ENCODE results near the gene TRIM56.
"Not testable (repeated sequence)": the region's sequence is repeated elsewhere in the genome, so short reads cannot be mapped to it uniquely, and the experiment has no call there.

The TRIM56 gene

GRCh38 chr7:101058355-101058754 lies 26.9 kb upstream of the TRIM56 start:
- Histone ChIP-seq H3K4me3 (replicated peaks; ENCODE audit: insufficient read depth, low read length) (no peak overlapping the region), H3K27ac (replicated peaks) (no peak overlapping the region), H3K27me3 (ENCODE audit: insufficient read depth, poor library complexity, severe bottlenecking) (peaks cover 12% of the 10 kb centered on the region)
- TF ChIP-seq REST (IDR thresholded peaks at IDR 0.05; ENCODE audit: insufficient replicate concordance, low read depth) (peak; percentile 99), GABPA (IDR thresholded peaks at IDR 0.05; ENCODE audit: low read depth) (no peak)
- peak in 1 of 2 experiments; percentile 28 for DNase-seq (ENCODE audit: low read depth in 1 of 2, low spot score in 1 of 2)

GRCh38 chr7:101059620-101059942 lies 25.7 kb upstream of the TRIM56 start:
- H3K27me3 ChIP-seq (ENCODE audit: insufficient read depth, poor library complexity, severe bottlenecking) = peaks cover 8% of the 10 kb centered on the region
- TF ChIP-seq CTCF (IDR thresholded peaks at IDR 0.05; ENCODE audit: insufficient read depth, low read length) (no peak), SPI1 (IDR thresholded peaks at IDR 0.05; ENCODE audit: borderline replicate concordance, low read depth) (no peak), GABPA (IDR thresholded peaks at IDR 0.05; ENCODE audit: low read depth) (no peak), POLR2AphosphoS5 (IDR thresholded peaks at IDR 0.05; ENCODE audit: low read depth) (no peak), REST (IDR thresholded peaks at IDR 0.05; ENCODE audit: insufficient replicate concordance, low read depth) (no peak)
- no peak overlapping the region for H3K27ac ChIP-seq (replicated peaks)
- DNase-seq (ENCODE audit: low read depth in 1 of 2, low spot score in 1 of 2) = no peak
- H3K4me3 ChIP-seq (replicated peaks; ENCODE audit: insufficient read depth, low read length) = no peak overlapping the region

- Histone ChIP-seq H3K27ac (replicated peaks) (no peak overlapping the region), H3K4me3 (replicated peaks; ENCODE audit: insufficient read depth, low read length) (no peak overlapping the region), H3K27me3 (ENCODE audit: insufficient read depth, poor library complexity, severe bottlenecking) (peaks cover 8% of the 10 kb centered on the region)
- no peak for DNase-seq (ENCODE audit: low read depth in 1 of 2, low spot score in 1 of 2)
- TF ChIP-seq POLR2AphosphoS5 (IDR thresholded peaks at IDR 0.05; ENCODE audit: low read depth) (no peak), SPI1 (IDR thresholded peaks at IDR 0.05; ENCODE audit: borderline replicate concordance, low read depth) (no peak)
Observed at GRCh38 chr7:101060992-101061391, 24.3 kb upstream of the TRIM56 start.

GRCh38 chr7:101064176-101064550 lies 21.1 kb upstream of the TRIM56 start:
- not testable (repeated sequence) for H3K4me3 ChIP-seq (replicated peaks; ENCODE audit: insufficient read depth, low read length); H3K27me3 ChIP-seq (ENCODE audit: insufficient read depth, poor library complexity, severe bottlenecking); H3K27ac ChIP-seq (replicated peaks); DNase-seq (ENCODE audit: low read depth in 1 of 2, low spot score in 1 of 2)

- H3K27me3 ChIP-seq (ENCODE audit: insufficient read depth, poor library complexity, severe bottlenecking); H3K4me3 ChIP-seq (replicated peaks; ENCODE audit: insufficient read depth, low read length); H3K27ac ChIP-seq (replicated peaks); DNase-seq (ENCODE audit: low read depth in 1 of 2, low spot score in 1 of 2): not testable (repeated sequence)
Observed at GRCh38 chr7:101065162-101065561, 20.1 kb upstream of the TRIM56 start.

- TF ChIP-seq POLR2AphosphoS5 (IDR thresholded peaks at IDR 0.05; ENCODE audit: low read depth) = no peak
- no peak for TF ChIP-seq SPI1 (IDR thresholded peaks at IDR 0.05; ENCODE audit: borderline replicate concordance, low read depth)
- TF ChIP-seq CTCF (IDR thresholded peaks at IDR 0.05; ENCODE audit: insufficient read depth, low read length) = no peak
- no peak for TF ChIP-seq GABPA (IDR thresholded peaks at IDR 0.05; ENCODE audit: low read depth)
- no peak for TF ChIP-seq REST (IDR thresholded peaks at IDR 0.05; ENCODE audit: insufficient replicate concordance, low read depth)
- no peak for DNase-seq (ENCODE audit: low read depth in 1 of 2, low spot score in 1 of 2)
- H3K27ac ChIP-seq (replicated peaks) = no peak overlapping the region
- peaks cover under 1% of the 10 kb centered on the region for H3K27me3 ChIP-seq (ENCODE audit: insufficient read depth, poor library complexity, severe bottlenecking)
- H3K4me3 ChIP-seq (replicated peaks; ENCODE audit: insufficient read depth, low read length) = no peak overlapping the region
Observed at GRCh38 chr7:101066141-101066832, 19.0 kb upstream of the TRIM56 start.

Data from HL-60 (cell line).